GM12873 (cell line): Measurements from ENCODE around the gene DOCK2.

Experiments used
- TF ChIP-seq, protein P1 (sequence below): IDR thresholded peaks from 2 replicates; pipeline ENCODE4 v1.5.1; 2012; ENCODE audit warnings: low read depth, mild to moderate bottlenecking, moderate library complexity, low read length, control low read depth; ENCODE audit not compliant: insufficient read depth; ENCODE audit errors: missing control alignments

DOCK2 gene

DNA sequence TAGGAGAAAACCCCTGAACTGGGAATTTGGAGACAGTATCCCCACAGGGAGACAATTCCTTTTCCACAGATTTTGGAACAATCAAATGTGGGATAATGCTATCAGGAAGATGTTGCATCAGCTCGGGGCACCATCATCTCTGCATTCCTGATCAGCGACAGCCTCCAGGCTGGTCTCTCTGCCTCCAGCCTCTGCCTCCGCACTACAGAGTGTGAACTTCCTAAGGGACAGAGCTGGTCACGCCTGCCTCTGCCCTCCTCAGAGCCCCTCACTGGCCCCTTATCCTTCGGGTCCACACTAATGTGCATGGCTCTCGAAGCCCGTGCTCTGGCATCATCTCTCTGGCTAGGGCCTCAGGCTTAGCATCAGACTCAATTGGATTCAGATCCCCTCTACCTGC lies 477.2 kb downstream of the DOCK2 start:
- TF ChIP-seq, protein P1, sequence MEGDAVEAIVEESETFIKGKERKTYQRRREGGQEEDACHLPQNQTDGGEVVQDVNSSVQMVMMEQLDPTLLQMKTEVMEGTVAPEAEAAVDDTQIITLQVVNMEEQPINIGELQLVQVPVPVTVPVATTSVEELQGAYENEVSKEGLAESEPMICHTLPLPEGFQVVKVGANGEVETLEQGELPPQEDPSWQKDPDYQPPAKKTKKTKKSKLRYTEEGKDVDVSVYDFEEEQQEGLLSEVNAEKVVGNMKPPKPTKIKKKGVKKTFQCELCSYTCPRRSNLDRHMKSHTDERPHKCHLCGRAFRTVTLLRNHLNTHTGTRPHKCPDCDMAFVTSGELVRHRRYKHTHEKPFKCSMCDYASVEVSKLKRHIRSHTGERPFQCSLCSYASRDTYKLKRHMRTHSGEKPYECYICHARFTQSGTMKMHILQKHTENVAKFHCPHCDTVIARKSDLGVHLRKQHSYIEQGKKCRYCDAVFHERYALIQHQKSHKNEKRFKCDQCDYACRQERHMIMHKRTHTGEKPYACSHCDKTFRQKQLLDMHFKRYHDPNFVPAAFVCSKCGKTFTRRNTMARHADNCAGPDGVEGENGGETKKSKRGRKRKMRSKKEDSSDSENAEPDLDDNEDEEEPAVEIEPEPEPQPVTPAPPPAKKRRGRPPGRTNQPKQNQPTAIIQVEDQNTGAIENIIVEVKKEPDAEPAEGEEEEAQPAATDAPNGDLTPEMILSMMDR = no peak

DNA sequence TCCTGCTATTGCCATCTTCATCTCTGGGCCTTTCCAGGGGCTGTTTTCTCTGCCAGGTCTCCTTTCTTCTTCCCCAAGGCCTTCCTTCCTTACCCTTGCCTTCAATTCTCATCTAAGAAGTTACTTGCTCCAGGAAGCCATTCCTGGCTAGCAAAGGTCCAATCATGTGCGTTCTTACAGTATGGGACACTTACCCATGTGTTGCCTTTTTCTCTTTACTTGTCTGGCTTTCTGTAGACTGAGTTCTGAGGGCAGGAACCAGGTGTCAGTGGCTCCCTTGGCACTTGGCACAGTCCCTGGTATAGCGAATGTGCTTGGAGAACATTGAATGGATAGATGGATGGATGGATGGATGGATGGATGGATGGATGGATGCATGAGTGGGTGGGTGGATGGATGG lies 478.9 kb downstream of the DOCK2 start:
- TF ChIP-seq, protein P1 = no peak

DNA sequence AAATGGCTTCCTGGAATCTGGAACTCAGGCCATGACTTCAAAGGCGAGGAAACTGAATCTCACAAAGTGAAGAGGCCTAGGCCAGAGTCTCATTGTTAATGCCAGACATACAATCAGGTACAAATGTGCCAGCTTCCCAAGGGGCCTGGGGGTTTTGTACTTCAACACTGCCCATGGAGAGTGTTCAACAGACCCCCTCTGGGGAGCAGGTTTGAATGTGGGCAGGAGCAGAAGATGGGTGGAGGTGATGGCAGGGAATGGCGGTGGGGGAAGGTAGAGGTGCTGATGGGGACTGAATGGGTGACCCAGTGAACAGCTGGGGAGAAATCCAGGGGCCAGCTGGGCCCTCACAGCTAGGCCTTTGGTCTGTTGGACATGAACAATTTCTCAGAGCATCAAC lies 480.7 kb downstream of the DOCK2 start:
- TF ChIP-seq, protein P1 = no peak

DNA sequence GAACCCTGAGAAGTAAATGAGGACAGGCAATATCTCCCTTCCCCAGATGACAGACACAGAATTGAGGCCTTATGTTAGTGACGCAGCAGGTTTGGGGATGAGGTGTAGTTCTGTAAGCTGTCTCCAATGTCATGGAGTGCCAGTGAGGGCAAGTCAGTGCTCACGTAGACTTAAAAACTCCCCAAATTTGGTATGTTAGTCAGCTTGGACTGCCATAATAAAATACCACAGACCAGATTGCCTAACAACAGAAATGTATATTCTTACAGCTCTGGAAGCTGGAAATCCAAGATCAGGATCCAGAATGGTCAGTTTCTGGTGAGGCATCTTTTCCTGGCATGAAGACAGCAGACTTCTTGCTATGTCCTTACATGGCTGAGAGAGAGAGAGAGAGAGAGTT lies 483.5 kb downstream of the DOCK2 start:
- TF ChIP-seq, protein P1 = no peak

DNA sequence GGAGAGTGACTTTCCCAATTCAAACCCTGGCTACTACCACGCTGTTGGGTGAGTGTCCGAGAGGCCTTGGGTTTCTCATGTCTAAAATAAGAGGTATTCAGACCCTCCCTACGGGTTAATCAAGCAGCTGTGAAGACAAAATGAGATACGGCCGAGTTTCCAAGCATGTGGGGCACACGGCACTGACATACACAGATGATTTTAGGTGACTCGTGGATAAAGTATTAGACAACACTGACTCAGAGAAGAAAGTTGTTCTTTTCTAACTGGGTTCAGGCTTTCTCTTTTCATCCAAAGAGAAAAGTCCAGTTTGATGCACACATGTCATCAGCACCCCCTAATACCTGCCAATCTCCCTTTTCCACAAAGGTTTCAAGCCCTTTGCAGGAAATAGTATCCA lies 484.2 kb downstream of the DOCK2 start:
- TF ChIP-seq, protein P1 = no peak

DNA sequence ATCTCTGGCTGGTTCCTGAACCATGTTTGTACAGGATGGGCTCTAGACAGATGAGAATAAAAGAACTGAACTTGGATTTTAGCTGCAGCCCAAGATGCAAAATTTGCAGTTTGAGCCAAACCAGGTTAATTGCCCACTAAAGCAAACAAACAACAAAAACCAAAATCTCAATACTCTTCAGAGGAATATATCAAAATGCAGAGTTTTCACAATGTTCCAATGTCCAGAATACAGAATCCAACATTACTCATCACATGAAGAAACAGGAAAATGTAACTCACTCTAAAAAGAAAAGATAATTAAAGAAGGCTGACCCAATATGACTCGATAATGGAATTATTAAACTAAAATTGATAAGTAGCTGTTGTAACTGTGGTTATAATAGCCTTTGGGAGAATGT lies 489.0 kb downstream of the DOCK2 start:
- TF ChIP-seq, protein P1 = no peak

DNA sequence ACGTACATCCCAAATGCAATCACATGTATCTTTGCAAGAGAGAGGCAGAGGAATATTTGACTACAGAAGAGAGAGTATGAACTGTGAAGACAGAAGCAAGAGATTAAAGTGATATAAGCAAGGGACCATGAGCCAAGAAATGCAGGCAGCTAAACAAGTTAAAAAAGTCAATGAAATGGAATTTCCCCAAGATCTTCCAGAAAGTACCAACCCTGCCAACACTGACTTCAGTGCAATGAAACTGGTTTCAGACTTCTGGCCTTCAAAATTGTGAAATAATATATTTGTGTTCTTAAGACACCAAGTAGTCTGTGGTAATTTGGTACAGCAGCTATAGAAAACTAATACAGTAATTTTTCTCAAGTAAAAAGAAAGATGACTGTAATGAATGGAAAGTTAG lies 489.6 kb downstream of the DOCK2 start:
- TF ChIP-seq, protein P1 = no peak
